Activated CD8-positive, alpha-beta T cell treated with anti-CD3 and anti-CD28 coated beads for 36 hours (primary cell): ENCODE data around the gene TBL1XR1. TPM values are rescaled to one million over a fixed set of nuclear protein-coding genes. Genes with fewer than 3 reads are reported as not detected.

Source experiments
- ATAC-seq: fragments of 200-7000 bp; cut with Tn5 transposase; one replicate; pipeline ENCODE4 v1.10.0; 2021; ENCODE audit warnings: mild to moderate bottlenecking, moderate library complexity
- CTCF ChIA-PET: fragments of 350-600 bp; sonication (Branson Sonifier 250); formaldehyde crosslinking; loops from one replicate; lab custom pipeline; 2021; ENCODE audit warnings: antibody characterized with exemption; lab: Charles Lee
- POLR2A ChIA-PET: fragments of 350-600 bp; sonication (Branson Sonifier 250); formaldehyde crosslinking; loops from one replicate; lab custom pipeline; 2021; ENCODE audit warnings: antibody characterized with exemption; lab: Charles Lee
- DNase-seq: peaks from one replicate; pipeline ENCODE4 v3.0.0-alpha.2; 2020
- H3K27ac Mint-ChIP-seq: one replicate; pipeline ENCODE4 v1.8.0; 2021; ENCODE audit warnings: mild to moderate bottlenecking, mixed read lengths
- H3K27me3 Mint-ChIP-seq: one replicate; pipeline ENCODE4 v1.8.0; 2021; ENCODE audit warnings: mixed read lengths
- H3K36me3 Mint-ChIP-seq: one replicate; pipeline ENCODE4 v1.8.0; 2021; ENCODE audit warnings: low read depth, mixed read lengths
- H3K4me1 Mint-ChIP-seq: one replicate; pipeline ENCODE4 v1.8.0; 2021; ENCODE audit warnings: low read depth, mixed read lengths
- H3K4me3 Mint-ChIP-seq: one replicate; pipeline ENCODE4 v1.8.0; 2021; ENCODE audit warnings: mild to moderate bottlenecking, moderate library complexity, mixed read lengths
- H3K9me3 Mint-ChIP-seq: one replicate; pipeline ENCODE4 v1.8.0; 2021; ENCODE audit warnings: mixed read lengths
- intact Hi-C: fragments of 100-400 bp; cut with micrococcal nuclease; formaldehyde crosslinking; loops from one replicate; pipeline ENCODE4 v1.10.0; 2022
- total RNA-seq, 2 experiments: library from RNA; stranded (reverse); gene quantifications; one replicate each; pipeline ENCODE4 v1.2.3, GENCODE V29; 2021
- TF ChIP-seq, protein P1 (sequence below): fragments of 200-600 bp; IDR thresholded peaks from one replicate; pipeline ENCODE4 v1.8.0; 2022; ENCODE audit warnings: antibody characterized with exemption, mild to moderate bottlenecking

Gene TBL1XR1
- total RNA-seq, 2 experiments from 2014 or later, result 153 to 158 TPM

DNA sequence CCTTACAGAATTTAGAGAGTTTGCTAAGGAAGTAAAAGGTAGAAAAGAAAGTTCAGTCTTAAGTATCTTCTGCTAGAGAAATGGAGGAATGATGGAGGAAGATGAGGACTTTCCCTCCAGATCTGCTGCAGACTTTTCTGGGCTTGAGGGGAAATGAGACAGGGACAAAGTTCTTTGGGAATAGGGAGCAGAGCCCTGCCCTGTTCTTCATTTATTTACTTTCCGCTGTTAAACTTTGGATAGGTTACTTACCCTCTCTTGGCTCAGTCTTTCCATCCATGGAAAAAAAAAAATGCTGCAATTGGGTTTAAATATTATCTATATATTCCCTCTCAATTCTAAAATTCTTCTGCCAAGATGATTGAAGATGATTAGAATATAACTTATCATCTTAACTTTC, 202.9 kb downstream of the TBL1XR1 start:
- intact Hi-C loops, result no loop called here
- Mint-ChIP-seq H3K36me3 (no peaks in the 10 kb centered on the region), H3K27ac (no peak overlapping the region), H3K9me3 (peaks cover 6% of the 10 kb centered on the region), H3K4me3 (no peak overlapping the region), H3K4me1 (no peaks in the 10 kb centered on the region), H3K27me3 (peaks cover 3% of the 10 kb centered on the region)
- CTCF ChIA-PET, result no interaction called here
- POLR2A ChIA-PET, result no interaction called here
- no peak for DNase-seq
- no peak for ATAC-seq
- TF ChIP-seq, protein P1, sequence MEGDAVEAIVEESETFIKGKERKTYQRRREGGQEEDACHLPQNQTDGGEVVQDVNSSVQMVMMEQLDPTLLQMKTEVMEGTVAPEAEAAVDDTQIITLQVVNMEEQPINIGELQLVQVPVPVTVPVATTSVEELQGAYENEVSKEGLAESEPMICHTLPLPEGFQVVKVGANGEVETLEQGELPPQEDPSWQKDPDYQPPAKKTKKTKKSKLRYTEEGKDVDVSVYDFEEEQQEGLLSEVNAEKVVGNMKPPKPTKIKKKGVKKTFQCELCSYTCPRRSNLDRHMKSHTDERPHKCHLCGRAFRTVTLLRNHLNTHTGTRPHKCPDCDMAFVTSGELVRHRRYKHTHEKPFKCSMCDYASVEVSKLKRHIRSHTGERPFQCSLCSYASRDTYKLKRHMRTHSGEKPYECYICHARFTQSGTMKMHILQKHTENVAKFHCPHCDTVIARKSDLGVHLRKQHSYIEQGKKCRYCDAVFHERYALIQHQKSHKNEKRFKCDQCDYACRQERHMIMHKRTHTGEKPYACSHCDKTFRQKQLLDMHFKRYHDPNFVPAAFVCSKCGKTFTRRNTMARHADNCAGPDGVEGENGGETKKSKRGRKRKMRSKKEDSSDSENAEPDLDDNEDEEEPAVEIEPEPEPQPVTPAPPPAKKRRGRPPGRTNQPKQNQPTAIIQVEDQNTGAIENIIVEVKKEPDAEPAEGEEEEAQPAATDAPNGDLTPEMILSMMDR, result no peak

DNA sequence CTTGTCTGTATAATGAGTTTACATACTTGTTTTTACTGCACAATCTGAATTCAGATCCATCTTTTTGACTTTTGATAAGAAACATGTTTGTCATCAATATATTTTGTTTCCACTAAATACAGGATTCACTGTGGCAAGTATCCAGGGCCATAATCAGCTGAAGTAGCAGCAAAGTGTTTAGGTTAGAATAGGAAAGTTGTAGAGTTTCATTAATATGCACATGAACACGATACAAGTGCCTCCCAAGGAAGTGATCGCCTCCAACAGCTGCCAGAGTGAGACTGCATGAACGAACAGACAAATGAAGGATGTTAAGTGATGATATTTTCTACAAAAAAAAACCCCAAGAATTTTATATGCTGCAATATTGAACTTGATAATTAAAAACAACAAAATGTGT, 204.3 kb downstream of the TBL1XR1 start:
- no peaks in the 10 kb centered on the region for H3K36me3 Mint-ChIP-seq

DNA sequence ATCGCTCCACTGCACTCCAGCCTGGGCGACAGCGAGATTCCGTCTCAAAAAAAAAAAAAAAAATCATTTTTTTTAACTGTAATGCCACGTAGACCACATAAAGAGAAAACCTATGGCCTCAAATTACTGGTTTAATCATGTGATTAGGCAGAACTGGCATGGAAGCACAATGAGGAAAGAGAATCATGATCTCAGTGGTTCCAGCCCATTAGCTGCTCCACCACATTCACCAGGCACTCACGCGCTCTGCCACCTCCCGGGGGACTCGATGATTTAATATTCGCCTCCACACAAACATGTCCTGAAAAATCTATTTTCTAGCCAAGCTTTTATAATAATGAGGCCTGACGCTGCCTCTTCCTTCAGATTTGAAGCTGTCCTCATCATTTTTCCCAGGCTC, 204.7 kb downstream of the TBL1XR1 start:
- Mint-ChIP-seq H3K4me1 (no peaks in the 10 kb centered on the region), H3K27me3 (peaks cover 3% of the 10 kb centered on the region), H3K9me3 (peaks cover 6% of the 10 kb centered on the region), H3K36me3 (no peaks in the 10 kb centered on the region), H3K27ac (no peak overlapping the region), H3K4me3 (no peak overlapping the region)
- POLR2A ChIA-PET, result no interaction called here
- CTCF ChIA-PET, result no interaction called here
- ATAC-seq, result no peak
- TF ChIP-seq, protein P1, result no peak
- DNase-seq, result no peak
- intact Hi-C loops, result no loop called here

More for the DNA sequence above, 204.3 kb downstream of the TBL1XR1 start:
- Mint-ChIP-seq H3K4me1 (no peaks in the 10 kb centered on the region), H3K9me3 (peaks cover 6% of the 10 kb centered on the region), H3K4me3 (no peak overlapping the region), H3K27ac (no peak overlapping the region), H3K27me3 (peaks cover 3% of the 10 kb centered on the region)
- POLR2A ChIA-PET, result no interaction called here
- ATAC-seq (no peak), DNase-seq (no peak)
- TF ChIP-seq, protein P1, result no peak
- intact Hi-C loops, result no loop called here
- CTCF ChIA-PET, result no interaction called here

DNA sequence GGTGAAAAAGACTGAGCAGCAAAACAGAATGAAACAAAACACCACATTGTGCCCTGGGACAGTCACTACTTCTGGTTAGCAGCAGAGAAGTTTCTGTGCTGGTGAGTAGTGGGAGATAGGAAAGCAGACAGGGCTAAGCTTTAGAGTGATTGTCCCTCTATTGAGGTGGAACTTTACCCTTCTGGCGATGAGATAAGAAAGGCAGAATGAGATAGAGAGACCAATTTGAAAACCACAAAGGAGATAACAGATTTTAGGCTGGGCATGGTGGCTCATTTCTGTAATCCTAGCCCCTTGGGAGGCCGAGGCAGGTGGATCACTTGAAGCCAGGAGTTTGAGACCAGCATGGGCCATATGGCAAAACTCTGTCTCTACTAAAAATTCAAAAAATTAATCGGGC, 208.5 kb downstream of the TBL1XR1 start:
- intact Hi-C loops, result no loop called here
- H3K27ac Mint-ChIP-seq, result no peak overlapping the region
- H3K9me3 Mint-ChIP-seq, result peaks cover 6% of the 10 kb centered on the region
- peaks cover 1% of the 10 kb centered on the region for H3K27me3 Mint-ChIP-seq
- no peak for DNase-seq
- ChIA-PET CTCF (no interaction called here), POLR2A (no interaction called here)
- no peak for ATAC-seq
- H3K4me3 Mint-ChIP-seq, result no peak overlapping the region
- TF ChIP-seq, protein P1, result no peak
- H3K4me1 Mint-ChIP-seq, result no peaks in the 10 kb centered on the region
- H3K36me3 Mint-ChIP-seq, result no peaks in the 10 kb centered on the region

DNA sequence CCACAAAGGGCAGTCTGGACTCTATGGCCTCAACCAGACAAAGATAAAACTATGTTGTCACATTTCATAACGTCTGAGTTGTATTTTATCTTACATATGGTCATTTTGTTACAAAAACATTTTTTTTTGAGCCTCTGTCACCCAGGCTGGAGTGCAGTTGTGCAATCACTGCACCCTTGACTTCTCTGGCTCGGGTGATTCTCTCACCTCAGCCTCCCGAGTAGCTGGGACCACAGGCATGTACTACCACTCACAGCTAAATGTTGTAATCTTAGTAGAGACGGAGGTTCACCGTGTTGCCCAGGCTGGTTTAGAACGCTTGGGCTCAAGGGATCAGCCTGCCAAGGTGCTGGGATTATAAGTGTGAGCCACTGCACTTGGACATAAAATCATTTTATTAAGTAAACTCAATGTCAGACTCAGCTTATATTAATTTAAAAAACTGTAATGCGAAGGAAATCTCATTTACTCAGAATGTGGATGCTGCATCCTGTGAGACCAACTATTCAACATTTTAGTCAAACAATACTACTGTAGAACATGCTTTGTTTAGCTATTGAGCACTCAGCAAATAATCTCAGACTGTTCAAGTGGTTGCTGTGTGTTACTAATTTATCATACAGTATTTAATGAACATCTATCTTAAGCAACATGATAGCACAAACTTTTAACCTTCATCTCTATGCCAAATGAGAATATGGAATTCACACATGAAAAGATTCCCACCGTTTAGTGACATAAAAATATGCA, 209.2 kb downstream of the TBL1XR1 start:
- intact Hi-C loops, result no loop called here
- peaks cover 6% of the 10 kb centered on the region for H3K9me3 Mint-ChIP-seq
- H3K36me3 Mint-ChIP-seq, result no peaks in the 10 kb centered on the region
- TF ChIP-seq, protein P1, result no peak
- peaks cover 1% of the 10 kb centered on the region for H3K27me3 Mint-ChIP-seq
- no peaks in the 10 kb centered on the region for H3K4me1 Mint-ChIP-seq
- DNase-seq (no peak), ATAC-seq (no peak)
- H3K27ac Mint-ChIP-seq, result no peak overlapping the region
- POLR2A ChIA-PET, result no interaction called here
- CTCF ChIA-PET, result no interaction called here
- no peak overlapping the region for H3K4me3 Mint-ChIP-seq
